ENCODE data around the gene BTBD2.

BTBD2 gene

GRCh38 chr19:1981253-1981652 lies 34.3 kb downstream of the BTBD2 start:
- FAIRE-seq, result no peak

GRCh38 chr19:1980809-1981181 lies 34.7 kb downstream of the BTBD2 start:
- FAIRE-seq, result no peak

GRCh38 chr19:1980091-1980808 lies 35.3 kb downstream of the BTBD2 start:
- FAIRE-seq, result no peak

GRCh38 chr19:1979642-1980041 lies 35.9 kb downstream of the BTBD2 start:
- no peak for FAIRE-seq

GRCh38 chr19:1979017-1979416 lies 36.5 kb downstream of the BTBD2 start:
- FAIRE-seq, result no peak

GRCh38 chr19:1978346-1978894 lies 37.1 kb downstream of the BTBD2 start:
- no peak for FAIRE-seq

- FAIRE-seq, result no peak
These were observed 38.4 kb downstream of the BTBD2 start for GRCh38 chr19:1977120-1977519.

- no peak for FAIRE-seq
These were observed 40.4 kb downstream of the BTBD2 start for GRCh38 chr19:1975162-1975480.

- FAIRE-seq, result no peak
These were observed 40.9 kb downstream of the BTBD2 start for GRCh38 chr19:1974381-1975161.

GRCh38 chr19:1970806-1971502 lies 44.6 kb downstream of the BTBD2 start:
- no peak for FAIRE-seq

GRCh38 chr19:1970003-1970805 lies 45.3 kb downstream of the BTBD2 start:
- FAIRE-seq, result no peak

- FAIRE-seq, result no peak
These were observed 46.1 kb downstream of the BTBD2 start for GRCh38 chr19:1969176-1970002.

- no peak for FAIRE-seq
These were observed 47.0 kb downstream of the BTBD2 start for GRCh38 chr19:1968279-1969175.

GRCh38 chr19:1967087-1967608 lies 48.4 kb downstream of the BTBD2 start:
- no peak for FAIRE-seq

GRCh38 chr19:1962674-1963073 lies 52.8 kb downstream of the BTBD2 start:
- FAIRE-seq, result no peak

- no peak for FAIRE-seq
These were observed 54.3 kb downstream of the BTBD2 start for GRCh38 chr19:1961000-1961883.

- FAIRE-seq, result no peak
These were observed 55.5 kb downstream of the BTBD2 start for GRCh38 chr19:1959928-1960589.

- no peak for FAIRE-seq
These were observed 57.8 kb downstream of the BTBD2 start for GRCh38 chr19:1957562-1958248.

Measured in A204.1 (cell line).